Naive thymus-derived CD4-positive, alpha-beta T cell (primary cell): ENCODE measurements around the gene COCH. TPM values are rescaled to one million over a fixed set of nuclear protein-coding genes. Genes with fewer than 3 reads are reported as not detected.
"Not testable (repeated sequence)": the region's sequence is repeated elsewhere in the genome, so short reads cannot be mapped to it uniquely, and the experiment has no call there.

Source experiments
- ATAC-seq: fragments of 150-1000 bp; cut with Tn5 transposase; 2 replicates; pipeline ENCODE4 v1.10.0; 2021; ENCODE audit warnings: mild to moderate bottlenecking, moderate library complexity
- CTCF ChIA-PET: fragments of 350-600 bp; sonication (Branson Sonifier 250); formaldehyde crosslinking; loops from one replicate; lab custom pipeline; 2021; ENCODE audit warnings: antibody characterized with exemption; lab: Charles Lee
- POLR2A ChIA-PET: fragments of 350-600 bp; sonication (Branson Sonifier 250); formaldehyde crosslinking; loops from one replicate; lab custom pipeline; 2021; ENCODE audit warnings: antibody characterized with exemption, inconsistent platforms; lab: Charles Lee
- DNase-seq, 9 donors: peaks; one replicate each; pipeline versions ENCODE4 v3.0.0 to v3.0.0-alpha.2; 2020 to 2022; ENCODE audit warnings: mixed read lengths in 1 of 9
- H3K27ac ChIP-seq: one replicate; pipeline ENCODE4 v1.7.0; 2013; ENCODE audit warnings: mild to moderate bottlenecking, low read depth, low read length, moderate library complexity
- H3K27me3 ChIP-seq, 2 donors: one replicate each; pipeline ENCODE4 v1.7.0; 2013; ENCODE audit warnings: low read length in 2 of 2, mild to moderate bottlenecking in 2 of 2, moderate library complexity in 2 of 2; ENCODE audit not compliant: control insufficient read depth in 2 of 2, insufficient read depth in 2 of 2
- H3K36me3 ChIP-seq, 3 experiments: 1 replicate in 2 of 3; 2 replicates in 1 of 3; pipeline ENCODE4 v1.7.0; 2013; ENCODE audit warnings: low read length in 3 of 3, mild to moderate bottlenecking in 3 of 3, moderate library complexity in 1 of 3; ENCODE audit not compliant: insufficient read depth in 3 of 3, control insufficient read depth in 2 of 3
- H3K4me1 ChIP-seq, 2 donors: one replicate each; pipeline ENCODE4 v1.7.0; 2013; ENCODE audit warnings: low read length in 2 of 2, mild to moderate bottlenecking in 2 of 2, moderate library complexity in 1 of 2; ENCODE audit not compliant: control insufficient read depth in 2 of 2, insufficient read depth in 2 of 2
- H3K4me3 ChIP-seq: 2 replicates; pipeline ENCODE4 v1.7.0; 2013; ENCODE audit warnings: mild to moderate bottlenecking, low read length
- H3K9me3 ChIP-seq, 3 experiments: 1 replicate in 2 of 3; 2 replicates in 1 of 3; pipeline ENCODE4 v1.7.0; 2013; ENCODE audit warnings: low read length in 3 of 3; ENCODE audit not compliant: control insufficient read depth in 2 of 3
- H3K27ac Mint-ChIP-seq, 9 donors: one replicate each; pipeline ENCODE4 v1.8.0; 2020 to 2022; ENCODE audit warnings: mixed read lengths in 9 of 9, mild to moderate bottlenecking in 8 of 9, moderate library complexity in 5 of 9, inconsistent platforms in 2 of 9
- H3K27me3 Mint-ChIP-seq, 5 donors: one replicate each; pipeline ENCODE4 v1.8.0; 2021 to 2022; ENCODE audit warnings: mixed read lengths in 5 of 5, mild to moderate bottlenecking in 1 of 5
- H3K36me3 Mint-ChIP-seq, 5 donors: one replicate each; pipeline ENCODE4 v1.8.0; 2020 to 2022; ENCODE audit warnings: mixed read lengths in 5 of 5, mild to moderate bottlenecking in 3 of 5, inconsistent platforms in 1 of 5
- H3K4me1 Mint-ChIP-seq, 7 donors: one replicate each; pipeline ENCODE4 v1.8.0; 2020 to 2022; ENCODE audit warnings: mixed read lengths in 7 of 7, mild to moderate bottlenecking in 3 of 7, inconsistent platforms in 1 of 7
- H3K4me3 Mint-ChIP-seq, 10 donors: one replicate each; pipeline ENCODE4 v1.8.0; 2020 to 2022; ENCODE audit warnings: mild to moderate bottlenecking in 10 of 10, mixed read lengths in 10 of 10, moderate library complexity in 6 of 10, inconsistent platforms in 2 of 10
- H3K9me3 Mint-ChIP-seq, 11 donors: one replicate each; pipeline ENCODE4 v1.8.0; 2020 to 2022; ENCODE audit warnings: mixed read lengths in 11 of 11, mild to moderate bottlenecking in 4 of 11, inconsistent platforms in 1 of 11, moderate library complexity in 1 of 11
- intact Hi-C, 2 donors: fragments of 100-400 bp; cut with micrococcal nuclease; formaldehyde crosslinking; loops; one replicate each; pipeline ENCODE4 v1.15.1; 2023
- polyA plus RNA-seq, 2 donors: library from polyadenylated mRNA; unstranded; fragments of 300-500 nt; fragmentation: Illumina TruSeq; gene quantifications; one replicate each; pipeline ENCODE4 v1.2.3, GENCODE V29; 2021
- total RNA-seq, 6 experiments: library from RNA in 5 of 6; stranded (reverse) in 5 of 6; gene quantifications; 1 replicate in 5 of 6; 2 replicates in 1 of 6; pipeline ENCODE4 v1.2.3 and lab custom pipeline; 2021 to 2026

Gene COCH
- total and polyA plus RNA-seq, 7 experiments from 2014 or later: 0.15 to 1.6 (median 0.24) TPM; not detected in 2

GRCh38 chr14:30914812-30915211 is 40.5 kb downstream of the COCH start:
- Mint-ChIP-seq H3K36me3 (peaks cover 0 to 28% (median 13%) of the 10 kb centered on the region in 5 donors), H3K4me3 (no peak overlapping the region), H3K27ac (no peak overlapping the region), H3K9me3 (no peaks in the 10 kb centered on the region), H3K4me1 (peaks cover 0 to 5% (median 3%) of the 10 kb centered on the region in 7 donors), H3K27me3 (no peaks in the 10 kb centered on the region)
- no peak for ATAC-seq
- Histone ChIP-seq H3K27me3 (no peaks in the 10 kb centered on the region), H3K9me3 (no peaks in the 10 kb centered on the region), H3K4me3 (no peak overlapping the region), H3K4me1 (no peaks in the 10 kb centered on the region), H3K27ac (no peak overlapping the region), H3K36me3 (peaks cover 0 to 29% (median 15%) of the 10 kb centered on the region in 3 experiments)
- ChIA-PET CTCF (interaction anchor here (0.5 to 1.2 kb wide), 2 partner anchors 9 to 1022 kb away, joined by 3 to 4 read pairs; no protein-coding TSS in a partner anchor), POLR2A (no interaction called here)
- intact Hi-C loops: no loop called here
- no peak for DNase-seq

GRCh38 chr14:30915596-30915995 is 41.2 kb downstream of the COCH start:
- POLR2A ChIA-PET: interaction anchor here (0.7 kb wide), 1 partner anchor 451 kb away, joined by 3 read pairs; no protein-coding TSS in a partner anchor
- no peaks in the 10 kb centered on the region for H3K27me3 ChIP-seq
- no peaks in the 10 kb centered on the region for H3K9me3 ChIP-seq
- no peak overlapping the region for H3K27ac ChIP-seq
- no peaks in the 10 kb centered on the region for H3K27me3 Mint-ChIP-seq
- H3K4me3 ChIP-seq: no peak overlapping the region
- no peak overlapping the region for H3K27ac Mint-ChIP-seq
- ATAC-seq (no peak), DNase-seq (no peak)
- CTCF ChIA-PET: interaction anchor here (0.6 kb wide), 1 partner anchor 160 kb away, joined by 4 read pairs; no protein-coding TSS in a partner anchor
- H3K36me3 Mint-ChIP-seq: peaks cover 0 to 31% (median 16%) of the 10 kb centered on the region in 5 donors
- intact Hi-C loops: no loop called here
- no peaks in the 10 kb centered on the region for H3K9me3 Mint-ChIP-seq
- no peak overlapping the region for H3K4me3 Mint-ChIP-seq
- peaks cover 0 to 25% (median 15%) of the 10 kb centered on the region in 3 experiments for H3K36me3 ChIP-seq
- H3K4me1 ChIP-seq: no peaks in the 10 kb centered on the region
- peaks cover 0 to 9% (median 3%) of the 10 kb centered on the region in 7 donors for H3K4me1 Mint-ChIP-seq

GRCh38 chr14:30921305-30921704 is 46.9 kb downstream of the COCH start:
- H3K4me3 Mint-ChIP-seq: no peak overlapping the region
- no peaks in the 10 kb centered on the region for H3K27me3 ChIP-seq
- no peak overlapping the region for H3K27ac ChIP-seq
- CTCF ChIA-PET: no interaction called here
- POLR2A ChIA-PET: no interaction called here
- peak overlapping the region in 1 of 9 donors; percentile 3 for H3K27ac Mint-ChIP-seq
- ATAC-seq (no peak), DNase-seq (no peak)
- intact Hi-C loops: no loop called here
- peaks cover 6 to 20% (median 11%) of the 10 kb centered on the region in 7 donors for H3K4me1 Mint-ChIP-seq
- no peak overlapping the region for H3K4me3 ChIP-seq
- H3K36me3 ChIP-seq: peaks cover 0 to 16% (median 0%) of the 10 kb centered on the region in 3 experiments
- peaks cover 0 to 41% (median 18%) of the 10 kb centered on the region in 5 donors for H3K36me3 Mint-ChIP-seq
- H3K27me3 Mint-ChIP-seq: no peaks in the 10 kb centered on the region
- no peaks in the 10 kb centered on the region for H3K4me1 ChIP-seq
- H3K9me3 Mint-ChIP-seq: no peaks in the 10 kb centered on the region
- no peaks in the 10 kb centered on the region for H3K9me3 ChIP-seq

DNA sequence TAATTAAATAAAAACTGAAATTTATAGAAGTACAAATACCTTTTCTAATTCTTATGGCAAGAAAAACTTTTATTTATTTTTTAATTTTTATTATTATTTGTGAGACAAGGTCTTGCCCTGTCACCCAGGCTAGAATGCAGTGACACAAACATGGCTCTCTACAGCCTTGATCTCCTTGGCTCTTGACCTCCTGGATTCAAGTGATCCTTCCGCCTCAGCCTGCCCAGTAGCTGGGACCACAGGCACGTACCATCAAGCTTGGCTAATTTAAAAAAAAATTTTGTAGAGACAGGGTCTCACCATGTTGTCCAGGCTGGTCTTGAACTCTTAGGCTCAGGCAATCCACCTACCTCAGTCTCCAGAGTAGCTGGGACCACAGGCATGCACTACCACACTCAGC is 47.4 kb downstream of the COCH start:
- Histone ChIP-seq H3K9me3 (no peaks in the 10 kb centered on the region), H3K27me3 (no peaks in the 10 kb centered on the region), H3K4me3 (no peak overlapping the region), H3K27ac (no peak overlapping the region), H3K4me1 (no peaks in the 10 kb centered on the region), H3K36me3 (peaks cover 0 to 15% (median 0%) of the 10 kb centered on the region in 3 experiments)
- Mint-ChIP-seq H3K4me1 (peaks cover 6 to 20% (median 11%) of the 10 kb centered on the region in 7 donors), H3K9me3 (no peaks in the 10 kb centered on the region), H3K36me3 (peaks cover 0 to 40% (median 18%) of the 10 kb centered on the region in 5 donors), H3K4me3 (no peak overlapping the region), H3K27ac (peak overlapping the region in 1 of 9 donors; percentile 2), H3K27me3 (no peaks in the 10 kb centered on the region)
- intact Hi-C loops: no loop called here
- ATAC-seq (no peak), DNase-seq (no peak)
- ChIA-PET POLR2A (no interaction called here), CTCF (no interaction called here)

DNA sequence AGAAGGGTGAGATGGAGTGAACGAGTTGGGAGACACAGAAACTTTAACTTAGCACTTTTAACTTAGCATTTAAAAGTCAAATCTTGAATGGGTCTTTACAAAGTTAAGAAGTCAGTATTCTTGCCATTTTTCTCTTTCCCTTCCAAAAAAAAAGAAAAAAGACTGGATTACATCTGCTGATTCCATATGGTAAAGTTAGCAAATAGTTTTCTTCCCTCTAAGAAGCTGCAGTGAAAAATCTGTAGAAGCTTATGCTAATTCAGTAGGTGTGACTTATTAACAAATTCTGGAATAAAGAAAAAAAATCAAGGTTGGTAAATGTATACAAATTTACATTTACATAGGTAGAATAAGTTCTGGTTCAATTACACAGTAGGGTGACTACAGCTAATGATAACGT is 50.9 kb downstream of the COCH start:
- Mint-ChIP-seq H3K9me3 (no peaks in the 10 kb centered on the region), H3K4me1 (peaks cover 4 to 20% (median 15%) of the 10 kb centered on the region in 7 donors), H3K36me3 (peaks cover 0 to 27% (median 13%) of the 10 kb centered on the region in 5 donors), H3K27me3 (no peaks in the 10 kb centered on the region), H3K4me3 (no peak overlapping the region), H3K27ac (no peak overlapping the region)
- Histone ChIP-seq H3K4me1 (no peaks in the 10 kb centered on the region), H3K9me3 (no peaks in the 10 kb centered on the region), H3K4me3 (no peak overlapping the region), H3K27ac (no peak overlapping the region), H3K27me3 (no peaks in the 10 kb centered on the region), H3K36me3 (peaks cover 0 to 7% (median 0%) of the 10 kb centered on the region in 3 experiments)
- intact Hi-C loops: no loop called here
- no peak for DNase-seq
- POLR2A ChIA-PET: no interaction called here
- CTCF ChIA-PET: no interaction called here
- no peak for ATAC-seq

GRCh38 chr14:30928462-30928861 is 54.1 kb downstream of the COCH start:
- DNase-seq (no peak), ATAC-seq (no peak)
- no peaks in the 10 kb centered on the region for H3K27me3 ChIP-seq
- no peaks in the 10 kb centered on the region for H3K4me1 ChIP-seq
- Mint-ChIP-seq H3K27ac (no peak overlapping the region), H3K36me3 (peaks cover 0 to 17% (median under 1%) of the 10 kb centered on the region in 5 donors), H3K27me3 (no peaks in the 10 kb centered on the region), H3K9me3 (no peaks in the 10 kb centered on the region), H3K4me1 (peaks cover 0 to 12% (median 0%) of the 10 kb centered on the region in 7 donors), H3K4me3 (no peak overlapping the region)
- H3K4me3 ChIP-seq: no peak overlapping the region
- intact Hi-C loops: no loop called here
- CTCF ChIA-PET: no interaction called here
- POLR2A ChIA-PET: no interaction called here
- no peak overlapping the region for H3K27ac ChIP-seq
- H3K36me3 ChIP-seq: peaks cover 0 to 13% (median 0%) of the 10 kb centered on the region in 3 experiments
- H3K9me3 ChIP-seq: no peaks in the 10 kb centered on the region

DNA sequence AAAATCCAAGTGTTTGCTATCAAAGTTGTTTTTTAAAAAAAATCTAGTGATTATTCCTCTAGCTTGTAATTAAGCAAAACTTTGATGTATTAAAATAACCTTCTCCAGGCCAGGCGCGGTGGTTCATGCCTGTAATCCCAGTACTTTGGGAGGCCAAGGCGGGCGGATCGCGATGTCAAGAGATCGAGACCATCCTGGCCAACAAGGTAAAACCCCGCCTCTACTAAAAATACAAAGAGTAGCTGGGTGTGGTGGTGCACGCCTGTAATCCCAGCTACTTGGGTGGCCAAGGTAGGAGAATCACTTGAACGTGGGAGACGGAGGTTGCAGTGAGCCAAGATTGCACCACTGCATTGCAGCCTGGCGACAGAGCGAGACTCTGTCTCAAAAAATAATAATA is 59.6 kb downstream of the COCH start:
- intact Hi-C loops, H3K9me3 Mint-ChIP-seq, DNase-seq, CTCF ChIA-PET, H3K4me1 Mint-ChIP-seq, H3K27me3 ChIP-seq, H3K27ac Mint-ChIP-seq, H3K4me3 Mint-ChIP-seq, H3K4me1 ChIP-seq, H3K9me3 ChIP-seq, POLR2A ChIA-PET, ATAC-seq, H3K27ac ChIP-seq, H3K4me3 ChIP-seq, H3K27me3 Mint-ChIP-seq: not testable (repeated sequence)
- H3K36me3 ChIP-seq: peaks cover 0 to 28% (median 7%) of the 10 kb centered on the region in 3 experiments
- peaks cover 0 to 38% (median 17%) of the 10 kb centered on the region in 5 donors for H3K36me3 Mint-ChIP-seq
